Vagina (tissue), 2 donors: ENCODE data around the gene FBXL12. TPM values are rescaled to one million over a fixed set of nuclear protein-coding genes. Genes with fewer than 3 reads are reported as not detected.
A peak's percentile ranks its signal among the peaks of the same experiment; 100 is the strongest.

Source experiments
- DNase-seq, 2 donors: peaks; one replicate each; pipeline ENCODE4 v3.0.0-alpha.2; 2017; ENCODE audit errors: extremely low spot score in 2 of 2
- H3K27ac ChIP-seq: fragments of 200-600 bp; sonication (generic); one replicate; pipeline ENCODE4 v1.5.1; 2019
- H3K27me3 ChIP-seq: fragments of 200-600 bp; sonication (generic); one replicate; pipeline ENCODE4 v1.5.1; 2019
- H3K36me3 ChIP-seq, 2 donors: fragments of 200-600 bp; sonication (generic); one replicate each; pipeline ENCODE4 v1.5.1; 2017 to 2019
- H3K4me1 ChIP-seq: fragments of 200-600 bp; sonication (generic); one replicate; pipeline ENCODE4 v1.5.1; 2019
- H3K4me3 ChIP-seq, 2 donors: fragments of 200-600 bp; sonication (generic); 1 replicate in 1 of 2; 2 replicates in 1 of 2; pipeline ENCODE4 v1.5.1; 2016 to 2019
- H3K9me3 ChIP-seq: fragments of 200-600 bp; sonication (generic); one replicate; pipeline ENCODE4 v1.5.1; 2019
- CTCF ChIP-seq, 3 experiments: fragments of 450-650 bp in 2 of 3; fragments of 200-600 bp in 1 of 3; sonication (generic) in 1 of 3; IDR thresholded peaks; one replicate each; pipeline ENCODE4 v1.5.1; 2017 to 2019; ENCODE audit warnings: antibody characterized with exemption in 3 of 3, mild to moderate bottlenecking in 2 of 3, moderate library complexity in 2 of 3
- POLR2A ChIP-seq, 2 donors: fragments of 450-650 bp; IDR thresholded peaks; one replicate each; pipeline ENCODE4 v1.6.1; 2017; ENCODE audit warnings: antibody characterized with exemption in 2 of 2, mild to moderate bottlenecking in 2 of 2, moderate library complexity in 2 of 2
- POLR2AphosphoS5 ChIP-seq, 2 donors: sonication (generic); formaldehyde crosslinking; IDR thresholded peaks; one replicate each; pipeline ENCODE4 v1.9.0; 2017; ENCODE audit warnings: antibody characterized with exemption in 2 of 2, mild to moderate bottlenecking in 2 of 2, low read depth in 1 of 2; ENCODE audit not compliant: insufficient read depth in 1 of 2
- intact Hi-C: fragments of 100-400 bp; cut with DNase I; formaldehyde crosslinking; loops from one replicate; pipeline ENCODE4 v1.15.1; 2023
- total RNA-seq: library from RNA; depleted of rRNA; stranded (reverse); fragments of >200 nt; gene quantifications from one replicate; pipeline ENCODE4 v1.2.3, GENCODE V29; 2016

The FBXL12 gene
- 39.8 TPM for total RNA-seq

- intact Hi-C loops, result no loop called here
- TF ChIP-seq POLR2A (IDR thresholded peaks at IDR 0.05) (peak in 1 of 2 donors; percentile 80), CTCF (IDR thresholded peaks at IDR 0.05) (no peak), POLR2AphosphoS5 (IDR thresholded peaks at IDR 0.05; ENCODE audit: insufficient read depth in 1 of 2, low read depth in 1 of 2) (peak; percentile 11 to 97)
These were observed at the start of gene FBXL12 for GRCh38 chr19:9818734-9819595. TSS of gene FBXL12 (minus strand) at chr19:9819079. CDS start at chr19:9818813, 266 bp downstream.

GRCh38 chr19:9865732-9866501 is 47.0 kb upstream of the FBXL12 start:
- Histone ChIP-seq H3K4me1 (no peaks in the 10 kb centered on the region), H3K4me3 (no peak overlapping the region), H3K27me3 (no peaks in the 10 kb centered on the region), H3K27ac (no peak overlapping the region), H3K9me3 (no peaks in the 10 kb centered on the region), H3K36me3 (no peaks in the 10 kb centered on the region)
- intact Hi-C loops, result no loop called here
- TF ChIP-seq POLR2A (IDR thresholded peaks at IDR 0.05) (no peak), POLR2AphosphoS5 (IDR thresholded peaks at IDR 0.05; ENCODE audit: insufficient read depth in 1 of 2, low read depth in 1 of 2) (no peak), CTCF (IDR thresholded peaks at IDR 0.05) (no peak)
- no peak for DNase-seq

More at GRCh38 chr19:9818734-9819595, at the start of gene FBXL12:
- no peaks in the 10 kb centered on the region for H3K27me3 ChIP-seq
- DNase-seq, result peak; percentile 99 to 100
- peaks cover 29% of the 10 kb centered on the region for H3K4me1 ChIP-seq
- no peaks in the 10 kb centered on the region for H3K36me3 ChIP-seq
- H3K27ac ChIP-seq, result peak within 1 kb of the TSS; percentile 88
- H3K9me3 ChIP-seq, result no peaks in the 10 kb centered on the region
- H3K4me3 ChIP-seq, result peak within 1 kb of the TSS; percentile 83 to 91

DNA sequence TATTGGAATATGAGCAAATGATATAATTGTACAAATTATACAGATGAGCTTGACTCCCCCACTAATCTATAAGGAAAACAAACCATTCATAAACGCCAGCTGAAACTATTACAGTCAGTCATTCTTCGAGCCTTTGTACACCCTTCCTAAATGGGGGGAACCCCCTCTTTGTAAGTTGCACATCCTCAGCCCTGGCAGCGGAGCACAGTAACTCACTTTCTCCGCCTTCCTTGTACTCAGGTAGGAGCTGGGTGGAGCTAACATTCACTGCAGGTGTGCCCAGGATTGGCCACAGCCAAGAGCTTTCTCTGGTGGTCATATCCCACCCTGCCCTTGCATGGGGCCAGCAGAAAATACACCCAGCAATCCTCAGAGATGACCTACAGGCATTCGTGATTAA is 44.9 kb upstream of the FBXL12 start:
- Histone ChIP-seq H3K9me3 (no peaks in the 10 kb centered on the region), H3K4me1 (no peaks in the 10 kb centered on the region), H3K4me3 (no peak overlapping the region), H3K27me3 (no peaks in the 10 kb centered on the region), H3K27ac (no peak overlapping the region), H3K36me3 (no peaks in the 10 kb centered on the region)
- TF ChIP-seq POLR2A (IDR thresholded peaks at IDR 0.05) (no peak), POLR2AphosphoS5 (IDR thresholded peaks at IDR 0.05; ENCODE audit: insufficient read depth in 1 of 2, low read depth in 1 of 2) (no peak), CTCF (IDR thresholded peaks at IDR 0.05) (no peak)
- intact Hi-C loops, result no loop called here
- no peak for DNase-seq

- DNase-seq, result no peak
- no peaks in the 10 kb centered on the region for H3K4me1 ChIP-seq
- no peaks in the 10 kb centered on the region for H3K9me3 ChIP-seq
- no peak overlapping the region for H3K27ac ChIP-seq
- H3K36me3 ChIP-seq, result no peaks in the 10 kb centered on the region
- intact Hi-C loops, result no loop called here
- H3K4me3 ChIP-seq, result no peak overlapping the region
- H3K27me3 ChIP-seq, result no peaks in the 10 kb centered on the region
- TF ChIP-seq POLR2AphosphoS5 (IDR thresholded peaks at IDR 0.05; ENCODE audit: insufficient read depth in 1 of 2, low read depth in 1 of 2), result no peak
These were observed 44.1 kb upstream of the FBXL12 start for GRCh38 chr19:9862938-9863337.

- Histone ChIP-seq H3K27me3 (no peaks in the 10 kb centered on the region), H3K4me1 (no peaks in the 10 kb centered on the region), H3K36me3 (no peaks in the 10 kb centered on the region), H3K27ac (no peak overlapping the region), H3K4me3 (no peak overlapping the region), H3K9me3 (no peaks in the 10 kb centered on the region)
- no peak for TF ChIP-seq POLR2AphosphoS5 (IDR thresholded peaks at IDR 0.05; ENCODE audit: insufficient read depth in 1 of 2, low read depth in 1 of 2)
- TF ChIP-seq POLR2A (IDR thresholded peaks at IDR 0.05), result no peak
- no peak for TF ChIP-seq CTCF (IDR thresholded peaks at IDR 0.05)
- no peak for DNase-seq
- intact Hi-C loops, result no loop called here
These were observed 42.6 kb upstream of the FBXL12 start for GRCh38 chr19:9861503-9861902.
